HepG2 (cell line): ENCODE data around the gene PWP1. TPM values are rescaled to one million over a fixed set of nuclear protein-coding genes. Genes with fewer than 3 reads are reported as not detected.

Source experiments
- DR1 ChIP-seq: sonication (generic); formaldehyde crosslinking; IDR thresholded peaks from 2 replicates; pipeline ENCODE4 v1.8.0; 2021; ENCODE audit warnings: mild to moderate bottlenecking, missing genetic modification reagents, inconsistent platforms
- EP300 ChIP-seq, 3 experiments: sonication (generic) in 1 of 3; formaldehyde crosslinking in 1 of 3; IDR thresholded peaks; 2 replicates each; pipeline versions ENCODE4 v1.5.1 to v1.6.1; 2011 to 2020; ENCODE audit warnings: low read depth in 2 of 3, low read length in 2 of 3, borderline replicate concordance in 1 of 3, improper control_type of control experiment in 1 of 3, mild to moderate bottlenecking in 1 of 3, missing genetic modification reagents in 1 of 3, moderate library complexity in 1 of 3
- FOXA1 ChIP-seq, 2 experiments: fragments of 450-650 bp in 1 of 2; sonication (generic) in 1 of 2; formaldehyde crosslinking in 1 of 2; IDR thresholded peaks; 2 replicates each; pipeline versions ENCODE4 v1.4.0 to v1.6.1; 2016 to 2020; ENCODE audit warnings: missing genetic modification reagents in 1 of 2
- GFI1 ChIP-seq: sonication (generic); formaldehyde crosslinking; IDR thresholded peaks from 2 replicates; pipeline ENCODE4 v1.5.0; 2020; ENCODE audit warnings: missing genetic modification reagents, mild to moderate bottlenecking, borderline replicate concordance
- IKZF4 ChIP-seq: sonication (generic); formaldehyde crosslinking; IDR thresholded peaks from 2 replicates; pipeline ENCODE4 v1.5.1; 2020; ENCODE audit warnings: borderline replicate concordance, mild to moderate bottlenecking, low read depth, missing genetic modification reagents; ENCODE audit errors: not compliant biosample characterization
- ISL2 ChIP-seq: sonication (generic); formaldehyde crosslinking; IDR thresholded peaks from 2 replicates; pipeline ENCODE4 v1.5.0; 2020; ENCODE audit warnings: missing genetic modification reagents
- MED1 ChIP-seq: sonication (generic); formaldehyde crosslinking; IDR thresholded peaks from 2 replicates; pipeline ENCODE4 v1.4.0; 2020; ENCODE audit warnings: missing genetic modification reagents
- NFE2L2 ChIP-seq: fragments of 150-350 bp; IDR thresholded peaks from 2 replicates; pipeline ENCODE4 v1.6.1; 2014; ENCODE audit warnings: low read length
- PREB ChIP-seq: sonication (generic); formaldehyde crosslinking; IDR thresholded peaks from 2 replicates; pipeline ENCODE4 v1.4.0; 2020; ENCODE audit warnings: missing genetic modification reagents
- YEATS2 ChIP-seq: sonication (generic); formaldehyde crosslinking; IDR thresholded peaks from 2 replicates; pipeline ENCODE4 v1.4.0; 2020; ENCODE audit warnings: missing genetic modification reagents, borderline replicate concordance
- ZKSCAN5 ChIP-seq: sonication (generic); formaldehyde crosslinking; IDR thresholded peaks from 2 replicates; pipeline ENCODE4 v1.5.1; 2020; ENCODE audit warnings: mild to moderate bottlenecking, missing genetic modification reagents
- ZNF160 ChIP-seq: sonication (generic); formaldehyde crosslinking; IDR thresholded peaks from 2 replicates; pipeline ENCODE4 v1.8.0; 2022; ENCODE audit warnings: mild to moderate bottlenecking, inconsistent platforms, missing genetic modification reagents
- ZNF280D ChIP-seq: sonication (generic); formaldehyde crosslinking; IDR thresholded peaks from 2 replicates; pipeline ENCODE4 v1.5.1; 2020; ENCODE audit warnings: mild to moderate bottlenecking, missing genetic modification reagents
- polyA plus RNA-seq, 8 experiments: library from polyadenylated mRNA; depleted of rRNA in 3 of 8; stranded (reverse) in 7 of 8; unstranded in 1 of 8; fragments of >200 nt; fragmentation: Illumina TruSeq in 4 of 8; extraction: Trizol in 4 of 8; gene quantifications; 2 replicates each; pipeline versions ENCODE4 v1.2.1 to v1.2.3, GENCODE V29; 2011 to 2016; ENCODE audit warnings: low read depth in 4 of 8, missing spikeins in 1 of 8, mixed read lengths in 1 of 8; ENCODE audit not compliant: insufficient read depth in 1 of 8
- total RNA-seq, 5 experiments: library from RNA; depleted of rRNA; stranded (reverse); fragments of >200 nt; fragmentation: Illumina TruSeq; extraction: Trizol; gene quantifications; 2 replicates each; pipeline ENCODE4 v1.2.3, GENCODE V29; 2016; ENCODE audit warnings: low read depth in 1 of 5
- TF ChIP-seq, protein P1 (sequence below): sonication (generic); formaldehyde crosslinking; IDR thresholded peaks from 2 replicates; pipeline ENCODE4 v1.8.0; 2022; ENCODE audit warnings: missing genetic modification reagents, mild to moderate bottlenecking, borderline replicate concordance
- TF ChIP-seq, protein P2 (sequence below): sonication (generic); formaldehyde crosslinking; IDR thresholded peaks from 2 replicates; pipeline ENCODE4 v1.4.0; 2020; ENCODE audit warnings: missing genetic modification reagents
- TF ChIP-seq, protein P3 (sequence below): sonication (generic); formaldehyde crosslinking; IDR thresholded peaks from 2 replicates; pipeline ENCODE4 v1.8.0; 2022; ENCODE audit warnings: missing genetic modification reagents, low read depth, mild to moderate bottlenecking, borderline replicate concordance

PWP1 gene
- total and polyA plus RNA-seq, 2 of the 13 experiments (the other 11 are each of a cell fraction or from before 2014, with no cell fraction given): 65.9 to 70.2 TPM

DNA sequence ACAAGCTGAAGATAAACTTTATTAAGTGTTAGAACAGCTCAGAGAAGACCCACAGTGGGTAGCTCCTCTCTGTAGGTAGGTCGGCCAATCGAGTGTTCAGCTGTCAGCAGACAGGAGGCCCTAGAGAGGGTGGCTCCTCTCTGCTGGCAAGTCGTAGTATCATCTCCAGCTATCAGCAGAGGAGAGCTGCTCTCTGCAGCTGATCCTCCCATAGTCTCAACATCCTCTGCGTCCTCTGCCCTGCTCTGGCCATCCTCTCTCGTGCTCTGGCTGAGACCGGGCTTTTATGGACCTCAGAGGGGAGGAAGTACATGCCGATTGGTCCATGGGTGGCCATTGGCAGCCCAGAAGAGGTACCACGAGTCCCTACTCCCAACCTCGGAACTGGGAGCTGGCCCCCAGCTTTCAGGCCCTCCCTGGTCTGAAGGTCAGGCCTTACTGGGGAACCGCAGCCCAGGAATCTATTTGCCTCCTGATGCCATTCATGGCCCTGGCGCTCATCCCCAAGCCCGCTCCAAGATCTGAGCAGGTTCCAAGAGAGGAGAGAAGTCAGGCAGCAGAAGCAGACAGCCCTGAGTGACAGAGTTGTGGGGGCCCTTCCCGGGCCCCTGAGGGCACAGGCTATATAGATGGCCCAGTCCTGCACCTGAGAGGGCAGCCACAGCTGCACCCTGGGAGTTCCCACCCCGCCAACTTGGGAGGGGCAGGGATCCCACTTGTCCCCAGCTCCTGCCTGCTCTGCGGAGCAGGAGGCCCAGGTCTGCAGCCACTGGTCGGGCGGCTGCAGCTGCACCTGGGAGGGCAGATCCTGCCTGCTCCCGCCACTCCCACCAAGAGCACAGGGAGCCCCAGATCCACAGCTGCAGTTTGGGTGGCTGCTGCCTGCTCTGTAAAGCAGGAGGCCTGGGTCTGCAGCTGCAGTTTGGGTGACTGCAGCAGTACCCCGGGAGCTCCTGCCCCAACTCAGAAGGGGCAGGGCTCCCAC lies 3.5 kb upstream of the PWP1 start (continued):
- TF ChIP-seq DR1 (CRISPR knock-in tag): peak; percentile 96
- TF ChIP-seq ZNF280D (CRISPR knock-in tag): no peak
- TF ChIP-seq IKZF4 (CRISPR knock-in tag): peak; percentile 35
- TF ChIP-seq MED1 (CRISPR knock-in tag): peak; percentile 69
- no peak; a peak in 1 of 4 replicates for TF ChIP-seq EP300 (IDR thresholded peaks at IDR 0.05; ENCODE audit: low read depth in 2 of 2, low read length in 2 of 2)
- TF ChIP-seq EP300 (CRISPR knock-in tag; IDR thresholded peaks at IDR 0.05; ENCODE audit: borderline replicate concordance): peak; percentile 49; the same call in 1 of the 2 replicates
- TF ChIP-seq ZKSCAN5 (CRISPR knock-in tag): no peak
- TF ChIP-seq PREB (CRISPR knock-in tag): no peak
- TF ChIP-seq, protein P1, sequence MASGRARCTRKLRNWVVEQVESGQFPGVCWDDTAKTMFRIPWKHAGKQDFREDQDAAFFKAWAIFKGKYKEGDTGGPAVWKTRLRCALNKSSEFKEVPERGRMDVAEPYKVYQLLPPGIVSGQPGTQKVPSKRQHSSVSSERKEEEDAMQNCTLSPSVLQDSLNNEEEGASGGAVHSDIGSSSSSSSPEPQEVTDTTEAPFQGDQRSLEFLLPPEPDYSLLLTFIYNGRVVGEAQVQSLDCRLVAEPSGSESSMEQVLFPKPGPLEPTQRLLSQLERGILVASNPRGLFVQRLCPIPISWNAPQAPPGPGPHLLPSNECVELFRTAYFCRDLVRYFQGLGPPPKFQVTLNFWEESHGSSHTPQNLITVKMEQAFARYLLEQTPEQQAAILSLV (CRISPR knock-in tag): 0 out of 2 replicates have a peak, but pooled peaks have one; percentile 41
- TF ChIP-seq YEATS2: peak; percentile 64; the same call in 1 of the 2 replicates
- TF ChIP-seq, protein P2, sequence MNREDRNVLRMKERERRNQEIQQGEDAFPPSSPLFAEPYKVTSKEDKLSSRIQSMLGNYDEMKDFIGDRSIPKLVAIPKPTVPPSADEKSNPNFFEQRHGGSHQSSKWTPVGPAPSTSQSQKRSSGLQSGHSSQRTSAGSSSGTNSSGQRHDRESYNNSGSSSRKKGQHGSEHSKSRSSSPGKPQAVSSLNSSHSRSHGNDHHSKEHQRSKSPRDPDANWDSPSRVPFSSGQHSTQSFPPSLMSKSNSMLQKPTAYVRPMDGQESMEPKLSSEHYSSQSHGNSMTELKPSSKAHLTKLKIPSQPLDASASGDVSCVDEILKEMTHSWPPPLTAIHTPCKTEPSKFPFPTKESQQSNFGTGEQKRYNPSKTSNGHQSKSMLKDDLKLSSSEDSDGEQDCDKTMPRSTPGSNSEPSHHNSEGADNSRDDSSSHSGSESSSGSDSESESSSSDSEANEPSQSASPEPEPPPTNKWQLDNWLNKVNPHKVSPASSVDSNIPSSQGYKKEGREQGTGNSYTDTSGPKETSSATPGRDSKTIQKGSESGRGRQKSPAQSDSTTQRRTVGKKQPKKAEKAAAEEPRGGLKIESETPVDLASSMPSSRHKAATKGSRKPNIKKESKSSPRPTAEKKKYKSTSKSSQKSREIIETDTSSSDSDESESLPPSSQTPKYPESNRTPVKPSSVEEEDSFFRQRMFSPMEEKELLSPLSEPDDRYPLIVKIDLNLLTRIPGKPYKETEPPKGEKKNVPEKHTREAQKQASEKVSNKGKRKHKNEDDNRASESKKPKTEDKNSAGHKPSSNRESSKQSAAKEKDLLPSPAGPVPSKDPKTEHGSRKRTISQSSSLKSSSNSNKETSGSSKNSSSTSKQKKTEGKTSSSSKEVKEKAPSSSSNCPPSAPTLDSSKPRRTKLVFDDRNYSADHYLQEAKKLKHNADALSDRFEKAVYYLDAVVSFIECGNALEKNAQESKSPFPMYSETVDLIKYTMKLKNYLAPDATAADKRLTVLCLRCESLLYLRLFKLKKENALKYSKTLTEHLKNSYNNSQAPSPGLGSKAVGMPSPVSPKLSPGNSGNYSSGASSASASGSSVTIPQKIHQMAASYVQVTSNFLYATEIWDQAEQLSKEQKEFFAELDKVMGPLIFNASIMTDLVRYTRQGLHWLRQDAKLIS (CRISPR knock-in tag): 0 out of 2 replicates have a peak, but pooled peaks have one; percentile 45
- TF ChIP-seq ZNF160 (CRISPR knock-in tag): 0 out of 2 replicates have a peak, but pooled peaks have one; percentile 2
- no peak for TF ChIP-seq NFE2L2
- TF ChIP-seq, protein P3, sequence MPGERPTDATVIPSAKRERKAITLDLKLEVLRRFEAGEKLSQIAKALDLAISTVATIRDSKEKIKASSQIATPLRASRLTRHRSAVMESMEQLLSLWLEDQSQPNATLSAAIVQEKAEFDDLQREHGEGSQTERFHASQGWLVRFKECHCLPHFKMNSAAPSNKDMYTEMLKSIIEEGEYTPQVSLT (CRISPR knock-in tag): no peak
- no peak for TF ChIP-seq FOXA1 (IDR thresholded peaks at IDR 0.05)
- no peak for TF ChIP-seq FOXA1 (CRISPR knock-in tag; IDR thresholded peaks at IDR 0.05)
- TF ChIP-seq ISL2 (CRISPR knock-in tag): peak; percentile 44; the same call in 1 of the 2 replicates
- TF ChIP-seq GFI1: no peak
